A172 (cell line): Measurements from ENCODE around the gene KLHL5. TPM values are rescaled to one million over a fixed set of nuclear protein-coding genes. Genes with fewer than 3 reads are reported as not detected.

Experiments
- DNase-seq: peaks from one replicate; pipeline ENCODE4 v3.0.0-alpha.2; 2015; ENCODE audit warnings: low spot score
- total RNA-seq: library from RNA; depleted of rRNA; stranded (reverse); fragments of >200 nt; shearing (Covaris generic); gene quantifications from 2 replicates; pipeline ENCODE4 v1.2.3, GENCODE V29; 2014

The KLHL5 gene
- total RNA-seq, 1 experiment from 2014 or later, result 78.3 TPM

- peak; percentile 37 for DNase-seq
These were observed 18.1 kb upstream of the KLHL5 start for GRCh38 chr4:39043861-39044363.

GRCh38 chr4:39044364-39044955 is 17.6 kb upstream of the KLHL5 start:
- DNase-seq, result peak; percentile 85

- DNase-seq, result peak; percentile 2
These were observed 16.8 kb upstream of the KLHL5 start for GRCh38 chr4:39044956-39045826.

- peak; percentile 24 for DNase-seq
These were observed 16.2 kb upstream of the KLHL5 start for GRCh38 chr4:39045827-39046221.

- peak; percentile 78 for DNase-seq
These were observed 15.8 kb upstream of the KLHL5 start for GRCh38 chr4:39046249-39046648.

GRCh38 chr4:39047681-39048080 is 14.4 kb upstream of the KLHL5 start:
- no peak for DNase-seq

GRCh38 chr4:39048311-39048710 is 13.7 kb upstream of the KLHL5 start:
- DNase-seq, result no peak

- DNase-seq, result no peak
These were observed 11.4 kb upstream of the KLHL5 start for GRCh38 chr4:39050590-39050989.

- DNase-seq, result no peak
These were observed 10.5 kb upstream of the KLHL5 start for GRCh38 chr4:39051492-39051891.

GRCh38 chr4:39053983-39054382 is 8.0 kb upstream of the KLHL5 start:
- DNase-seq, result no peak

- no peak for DNase-seq
These were observed 7.5 kb upstream of the KLHL5 start for GRCh38 chr4:39054497-39054896.

GRCh38 chr4:39056023-39056422 is 6.0 kb upstream of the KLHL5 start:
- DNase-seq, result no peak

- no peak for DNase-seq
These were observed 575 bp upstream of the KLHL5 start for GRCh38 chr4:39061457-39061856.

GRCh38 chr4:39062770-39063097 is 702 bp downstream of the KLHL5 start:
- no peak for DNase-seq

GRCh38 chr4:39063430-39063829 is 1.4 kb downstream of the KLHL5 start:
- DNase-seq, result no peak

GRCh38 chr4:39066371-39066770 is 4.3 kb downstream of the KLHL5 start:
- DNase-seq, result no peak

GRCh38 chr4:39067031-39067430 is 5.0 kb downstream of the KLHL5 start:
- no peak for DNase-seq

GRCh38 chr4:39067451-39067850 is 5.4 kb downstream of the KLHL5 start:
- peak; percentile 4 for DNase-seq

GRCh38 chr4:39068907-39069306 is 6.9 kb downstream of the KLHL5 start:
- DNase-seq, result no peak

- DNase-seq, result no peak
These were observed 16.8 kb downstream of the KLHL5 start for GRCh38 chr4:39078829-39079228.

GRCh38 chr4:39083164-39083563 is 21.1 kb downstream of the KLHL5 start:
- DNase-seq, result peak; percentile 46

- DNase-seq, result peak; percentile 63
These were observed 23.9 kb downstream of the KLHL5 start for GRCh38 chr4:39085891-39086290.

GRCh38 chr4:39096847-39097246 is 34.8 kb downstream of the KLHL5 start:
- no peak for DNase-seq
